Spleen (tissue), 7 donors: ENCODE measurements around the gene BLTP2.

Experiments
- CTCF ChIP-seq, 11 experiments: fragments of 200-600 bp in 7 of 11; fragments of 450-650 bp in 4 of 11; sonication (generic) in 4 of 11; IDR thresholded peaks in 8 of 11; conservative IDR thresholded peaks in 3 of 11; 1 replicate in 7 of 11; 2 replicates in 4 of 11; pipeline versions ENCODE4 v1.4.0 to v1.8.0; 2016 to 2021; ENCODE audit warnings: antibody characterized with exemption in 11 of 11, inconsistent platforms in 4 of 11, mild to moderate bottlenecking in 1 of 11
- POLR2A ChIP-seq, 3 donors: fragments of 450-650 bp; IDR thresholded peaks; one replicate each; pipeline ENCODE4 v1.5.1; 2017; ENCODE audit warnings: antibody characterized with exemption in 3 of 3, mild to moderate bottlenecking in 1 of 3
- POLR2AphosphoS5 ChIP-seq, 3 donors: sonication (generic); formaldehyde crosslinking; IDR thresholded peaks; one replicate each; pipeline ENCODE4 v1.5.1; 2017; ENCODE audit warnings: antibody characterized with exemption in 3 of 3
- donor health status: DM: no; HTN: no; CAD: no; lungs with moderate emphysema.
- donor health status: DM: no; HTN: no; CAD: no.
- donor health status: DM: no; HTN: no; CAD: no.

- TF ChIP-seq POLR2A (IDR thresholded peaks at IDR 0.05) (no peak), CTCF (IDR thresholded peaks at IDR 0.05 in 8 of 11, conservative IDR thresholded peaks at IDR 0.05 in 3 of 11) (no peak), POLR2AphosphoS5 (IDR thresholded peaks at IDR 0.05) (no peak)
Measured at GRCh38 chr17:28624148-28624547, 20.8 kb downstream of the BLTP2 start.
